HepG2 (cell line): Measurements from ENCODE around the gene ATG9A. TPM values are rescaled to one million over a fixed set of nuclear protein-coding genes. Genes with fewer than 3 reads are reported as not detected.

ENCODE experiments used
- ATF3 ChIP-seq: sonication (generic); formaldehyde crosslinking; IDR thresholded peaks from 2 replicates; pipeline ENCODE4 v1.4.0; 2020; ENCODE audit warnings: missing genetic modification reagents
- CBX5 ChIP-seq: sonication (generic); formaldehyde crosslinking; IDR thresholded peaks from 2 replicates; pipeline ENCODE4 v1.4.0; 2020; ENCODE audit warnings: missing genetic modification reagents, borderline replicate concordance
- FOXM1 ChIP-seq: sonication (generic); formaldehyde crosslinking; IDR thresholded peaks from 2 replicates; pipeline ENCODE4 v1.5.0; 2020; ENCODE audit warnings: missing genetic modification reagents
- FOXO4 ChIP-seq: sonication (generic); formaldehyde crosslinking; conservative IDR thresholded peaks from 2 replicates; pipeline ENCODE4 v1.8.1; 2023; ENCODE audit warnings: missing genetic modification reagents
- FOXP1 ChIP-seq, 2 experiments: fragments of 450-650 bp in 1 of 2; IDR thresholded peaks; 2 replicates each; pipeline ENCODE4 v1.6.1; 2017 to 2018; ENCODE audit warnings: antibody characterized with exemption in 1 of 2
- HOXD1 ChIP-seq: sonication (generic); formaldehyde crosslinking; IDR thresholded peaks from 2 replicates; pipeline ENCODE4 v1.5.0; 2020; ENCODE audit warnings: missing genetic modification reagents
- MAF1 ChIP-seq: sonication (generic); formaldehyde crosslinking; IDR thresholded peaks from 2 replicates; pipeline ENCODE4 v1.5.0; 2020; ENCODE audit warnings: missing genetic modification reagents, borderline replicate concordance
- MYC ChIP-seq: sonication (generic); formaldehyde crosslinking; IDR thresholded peaks from 2 replicates; pipeline ENCODE4 v1.9.0; 2021; ENCODE audit warnings: missing genetic modification reagents, borderline replicate concordance
- NCOA5 ChIP-seq: sonication (generic); formaldehyde crosslinking; IDR thresholded peaks from 2 replicates; pipeline ENCODE4 v1.4.0; 2020; ENCODE audit warnings: missing genetic modification reagents
- NONO ChIP-seq, 2 experiments: fragments of 450-650 bp in 1 of 2; sonication (generic) in 1 of 2; formaldehyde crosslinking in 1 of 2; IDR thresholded peaks in 1 of 2; conservative IDR thresholded peaks in 1 of 2; 2 replicates each; pipeline versions ENCODE4 v1.6.1 to v1.8.0; 2017 to 2022; ENCODE audit warnings: mild to moderate bottlenecking in 1 of 2, missing genetic modification reagents in 1 of 2, moderate library complexity in 1 of 2
- RAD21 ChIP-seq: fragments of 450-650 bp; formaldehyde crosslinking; IDR thresholded peaks from 2 replicates; pipeline ENCODE4 v1.5.0; 2020; ENCODE audit warnings: mild to moderate bottlenecking
- RERE ChIP-seq: IDR thresholded peaks from 2 replicates; pipeline ENCODE4 v1.6.1; 2016; ENCODE audit warnings: low read depth, missing genetic modification reagents, missing compliant biosample characterization
- SMARCC2 ChIP-seq: fragments of 450-650 bp; IDR thresholded peaks from 2 replicates; pipeline ENCODE4 v1.6.1; 2017; ENCODE audit warnings: antibody characterized with exemption, mild to moderate bottlenecking
- TOPORS ChIP-seq: sonication (generic); formaldehyde crosslinking; IDR thresholded peaks from 2 replicates; pipeline ENCODE4 v1.8.0; 2023; ENCODE audit warnings: mild to moderate bottlenecking, missing genetic modification reagents
- WIZ ChIP-seq: sonication (generic); formaldehyde crosslinking; IDR thresholded peaks from 2 replicates; pipeline ENCODE4 v1.5.1; 2020; ENCODE audit warnings: mild to moderate bottlenecking, missing genetic modification reagents
- ZNF616 ChIP-seq: sonication (generic); formaldehyde crosslinking; IDR thresholded peaks from 2 replicates; pipeline ENCODE4 v1.5.0; 2020; ENCODE audit warnings: low read depth, mild to moderate bottlenecking, missing genetic modification reagents
- polyA plus RNA-seq, 8 experiments: library from polyadenylated mRNA; depleted of rRNA in 3 of 8; stranded (reverse) in 7 of 8; unstranded in 1 of 8; fragments of >200 nt; fragmentation: Illumina TruSeq in 4 of 8; extraction: Trizol in 4 of 8; gene quantifications; 2 replicates each; pipeline versions ENCODE4 v1.2.1 to v1.2.3, GENCODE V29; 2011 to 2016; ENCODE audit warnings: low read depth in 4 of 8, missing spikeins in 1 of 8, mixed read lengths in 1 of 8; ENCODE audit not compliant: insufficient read depth in 1 of 8
- total RNA-seq, 5 experiments: library from RNA; depleted of rRNA; stranded (reverse); fragments of >200 nt; fragmentation: Illumina TruSeq; extraction: Trizol; gene quantifications; 2 replicates each; pipeline ENCODE4 v1.2.3, GENCODE V29; 2016; ENCODE audit warnings: low read depth in 1 of 5
- TF ChIP-seq, protein P1 (sequence below): sonication (generic); formaldehyde crosslinking; IDR thresholded peaks from 2 replicates; pipeline ENCODE4 v1.8.0; 2022; ENCODE audit warnings: missing genetic modification reagents, mild to moderate bottlenecking, moderate library complexity, borderline replicate concordance
- TF ChIP-seq, protein P2 (sequence below): sonication (generic); formaldehyde crosslinking; IDR thresholded peaks from 2 replicates; pipeline ENCODE4 v1.4.0; 2020; ENCODE audit warnings: missing genetic modification reagents

The ATG9A gene
- total and polyA plus RNA-seq, 2 of the 13 experiments (the other 11 are each of a cell fraction or from before 2014, with no cell fraction given) = 35.0 to 131 TPM

DNA sequence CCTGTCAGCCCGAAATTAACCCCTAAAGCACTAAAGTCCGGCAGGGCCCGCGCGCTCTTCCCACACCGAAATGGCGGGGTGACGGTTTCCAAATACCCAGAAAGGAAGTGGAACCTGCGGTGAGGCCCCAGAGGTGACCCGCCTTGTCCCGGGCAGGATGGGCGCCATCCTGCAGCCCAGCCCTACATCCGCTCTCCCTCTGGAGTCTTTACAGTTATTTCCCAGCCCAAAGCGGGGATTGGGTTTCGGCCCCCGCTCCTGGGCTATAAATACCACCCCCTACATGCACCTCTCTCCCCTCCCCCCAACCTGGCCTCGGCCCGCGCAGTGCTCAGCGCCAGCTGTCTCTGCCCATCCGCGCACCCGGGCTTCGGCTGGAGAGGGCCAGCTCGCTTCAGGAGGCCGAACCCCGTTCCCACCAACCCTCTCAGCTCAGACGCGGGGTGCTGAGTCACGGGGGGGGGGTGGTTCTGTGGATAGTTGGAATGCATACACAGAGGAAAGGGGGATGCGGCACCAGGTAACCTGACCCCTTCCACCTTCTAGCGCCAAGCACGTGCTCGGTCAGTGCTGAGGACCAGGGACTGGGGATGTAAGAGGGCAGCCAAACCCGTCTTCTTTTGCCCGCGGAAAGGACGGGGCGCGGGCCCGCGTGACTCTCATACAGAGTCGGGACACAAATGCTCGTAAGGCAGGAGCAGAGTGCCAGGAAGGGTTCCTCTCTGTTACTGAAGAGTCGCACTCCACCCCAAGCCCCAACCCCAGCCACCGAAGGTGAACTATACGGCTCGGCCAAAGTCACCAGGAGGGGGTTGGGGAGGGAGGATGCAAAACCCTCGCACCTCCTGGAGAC lies 23.7 kb upstream of the ATG9A start, which contains the start of gene TUBA4B (continued):
- TF ChIP-seq CBX5 (CRISPR knock-in tag) (no peak), FOXO4 (no peak), MAF1 (CRISPR knock-in tag) (no peak), SMARCC2 (no peak), FOXM1 (CRISPR knock-in tag) (no peak), NONO (IDR thresholded peaks at IDR 0.05) (no peak), NONO (CRISPR knock-in tag; conservative IDR thresholded peaks at IDR 0.05) (no peak), TOPORS (no peak), ATF3 (CRISPR knock-in tag) (no peak), MYC (CRISPR knock-in tag) (no peak), WIZ (CRISPR knock-in tag) (no peak), RERE (CRISPR knock-in tag) (no peak), HOXD1 (CRISPR knock-in tag) (no peak), NCOA5 (CRISPR knock-in tag) (no peak), FOXP1 (IDR thresholded peaks at IDR 0.05) (no peak), FOXP1 (CRISPR knock-in tag; IDR thresholded peaks at IDR 0.05) (no peak), RAD21 (no peak), ZNF616 (no peak)
- TF ChIP-seq, protein P1, sequence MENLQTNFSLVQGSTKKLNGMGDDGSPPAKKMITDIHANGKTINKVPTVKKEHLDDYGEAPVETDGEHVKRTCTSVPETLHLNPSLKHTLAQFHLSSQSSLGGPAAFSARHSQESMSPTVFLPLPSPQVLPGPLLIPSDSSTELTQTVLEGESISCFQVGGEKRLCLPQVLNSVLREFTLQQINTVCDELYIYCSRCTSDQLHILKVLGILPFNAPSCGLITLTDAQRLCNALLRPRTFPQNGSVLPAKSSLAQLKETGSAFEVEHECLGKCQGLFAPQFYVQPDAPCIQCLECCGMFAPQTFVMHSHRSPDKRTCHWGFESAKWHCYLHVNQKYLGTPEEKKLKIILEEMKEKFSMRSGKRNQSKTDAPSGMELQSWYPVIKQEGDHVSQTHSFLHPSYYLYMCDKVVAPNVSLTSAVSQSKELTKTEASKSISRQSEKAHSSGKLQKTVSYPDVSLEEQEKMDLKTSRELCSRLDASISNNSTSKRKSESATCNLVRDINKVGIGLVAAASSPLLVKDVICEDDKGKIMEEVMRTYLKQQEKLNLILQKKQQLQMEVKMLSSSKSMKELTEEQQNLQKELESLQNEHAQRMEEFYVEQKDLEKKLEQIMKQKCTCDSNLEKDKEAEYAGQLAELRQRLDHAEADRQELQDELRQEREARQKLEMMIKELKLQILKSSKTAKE (CRISPR knock-in tag) = peak; percentile 19; the same call in 1 of the 2 replicates
- TF ChIP-seq, protein P2, sequence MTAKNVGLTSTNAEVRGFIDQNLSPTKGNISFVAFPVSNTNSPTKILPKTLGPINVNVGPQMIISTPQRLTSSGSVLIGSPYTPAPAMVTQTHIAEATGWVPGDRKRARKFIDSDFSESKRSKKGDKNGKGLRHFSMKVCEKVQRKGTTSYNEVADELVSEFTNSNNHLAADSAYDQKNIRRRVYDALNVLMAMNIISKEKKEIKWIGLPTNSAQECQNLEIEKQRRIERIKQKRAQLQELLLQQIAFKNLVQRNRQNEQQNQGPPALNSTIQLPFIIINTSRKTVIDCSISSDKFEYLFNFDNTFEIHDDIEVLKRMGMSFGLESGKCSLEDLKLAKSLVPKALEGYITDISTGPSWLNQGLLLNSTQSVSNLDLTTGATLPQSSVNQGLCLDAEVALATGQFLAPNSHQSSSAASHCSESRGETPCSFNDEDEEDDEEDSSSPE (CRISPR knock-in tag) = no peak
